Measurements from ENCODE around the gene ADAM12.

DNA sequence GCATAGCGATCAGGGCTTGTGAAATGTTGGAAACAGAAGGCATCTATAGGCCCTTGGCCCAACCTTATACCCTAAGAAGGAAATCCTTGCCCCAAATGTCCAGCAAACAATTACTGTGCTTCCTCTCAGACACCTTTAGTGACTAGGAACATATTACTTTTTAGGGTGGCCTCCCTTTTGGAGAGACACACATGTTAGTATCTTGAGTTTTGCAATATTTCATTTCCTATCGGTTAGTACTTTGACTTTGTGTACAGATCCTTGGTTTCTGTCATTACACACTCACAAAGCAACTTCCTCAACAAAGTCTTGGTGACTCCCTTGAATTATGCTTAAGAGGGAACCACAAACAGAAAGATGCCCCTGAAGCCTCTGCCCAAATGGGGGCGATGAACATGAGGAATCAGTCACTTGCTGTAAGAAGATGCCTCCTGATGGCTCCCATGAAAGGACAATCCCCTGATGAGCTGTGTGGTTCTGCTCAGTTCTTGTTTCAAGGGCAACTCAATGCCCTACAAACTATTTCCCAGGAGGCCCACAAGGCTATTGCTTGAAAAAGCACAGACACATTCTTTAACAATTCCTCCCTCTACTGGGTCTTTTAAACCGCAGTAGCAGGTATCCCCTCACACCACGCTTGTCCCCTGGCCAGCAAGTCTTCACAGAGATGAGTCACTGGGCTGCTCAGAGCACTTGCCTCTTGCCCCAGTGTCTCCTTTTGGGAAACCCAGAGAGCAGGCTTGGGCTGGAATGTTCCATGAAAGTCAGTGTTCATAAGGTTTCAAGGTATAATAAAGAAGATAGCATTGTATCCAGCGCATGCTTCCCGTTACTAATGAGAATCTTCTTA is 295.7 kb downstream of the ADAM12 start:
- TF ChIP-seq POLR2A (IDR thresholded peaks at IDR 0.05): no peak
- TF ChIP-seq, protein P1, sequence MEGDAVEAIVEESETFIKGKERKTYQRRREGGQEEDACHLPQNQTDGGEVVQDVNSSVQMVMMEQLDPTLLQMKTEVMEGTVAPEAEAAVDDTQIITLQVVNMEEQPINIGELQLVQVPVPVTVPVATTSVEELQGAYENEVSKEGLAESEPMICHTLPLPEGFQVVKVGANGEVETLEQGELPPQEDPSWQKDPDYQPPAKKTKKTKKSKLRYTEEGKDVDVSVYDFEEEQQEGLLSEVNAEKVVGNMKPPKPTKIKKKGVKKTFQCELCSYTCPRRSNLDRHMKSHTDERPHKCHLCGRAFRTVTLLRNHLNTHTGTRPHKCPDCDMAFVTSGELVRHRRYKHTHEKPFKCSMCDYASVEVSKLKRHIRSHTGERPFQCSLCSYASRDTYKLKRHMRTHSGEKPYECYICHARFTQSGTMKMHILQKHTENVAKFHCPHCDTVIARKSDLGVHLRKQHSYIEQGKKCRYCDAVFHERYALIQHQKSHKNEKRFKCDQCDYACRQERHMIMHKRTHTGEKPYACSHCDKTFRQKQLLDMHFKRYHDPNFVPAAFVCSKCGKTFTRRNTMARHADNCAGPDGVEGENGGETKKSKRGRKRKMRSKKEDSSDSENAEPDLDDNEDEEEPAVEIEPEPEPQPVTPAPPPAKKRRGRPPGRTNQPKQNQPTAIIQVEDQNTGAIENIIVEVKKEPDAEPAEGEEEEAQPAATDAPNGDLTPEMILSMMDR (IDR thresholded peaks at IDR 0.05): no peak
